ENCODE measurements around the gene TADA2A. TPM values are rescaled to one million over a fixed set of nuclear protein-coding genes. Genes with fewer than 3 reads are reported as not detected.

Gene TADA2A
- total RNA-seq, 2 donors from 2014 or later, result 16.6 to 22.5 TPM

- no peaks in the 10 kb centered on the region for H3K9me3 ChIP-seq
- no peaks in the 10 kb centered on the region for H3K36me3 ChIP-seq
- TF ChIP-seq, protein P1, sequence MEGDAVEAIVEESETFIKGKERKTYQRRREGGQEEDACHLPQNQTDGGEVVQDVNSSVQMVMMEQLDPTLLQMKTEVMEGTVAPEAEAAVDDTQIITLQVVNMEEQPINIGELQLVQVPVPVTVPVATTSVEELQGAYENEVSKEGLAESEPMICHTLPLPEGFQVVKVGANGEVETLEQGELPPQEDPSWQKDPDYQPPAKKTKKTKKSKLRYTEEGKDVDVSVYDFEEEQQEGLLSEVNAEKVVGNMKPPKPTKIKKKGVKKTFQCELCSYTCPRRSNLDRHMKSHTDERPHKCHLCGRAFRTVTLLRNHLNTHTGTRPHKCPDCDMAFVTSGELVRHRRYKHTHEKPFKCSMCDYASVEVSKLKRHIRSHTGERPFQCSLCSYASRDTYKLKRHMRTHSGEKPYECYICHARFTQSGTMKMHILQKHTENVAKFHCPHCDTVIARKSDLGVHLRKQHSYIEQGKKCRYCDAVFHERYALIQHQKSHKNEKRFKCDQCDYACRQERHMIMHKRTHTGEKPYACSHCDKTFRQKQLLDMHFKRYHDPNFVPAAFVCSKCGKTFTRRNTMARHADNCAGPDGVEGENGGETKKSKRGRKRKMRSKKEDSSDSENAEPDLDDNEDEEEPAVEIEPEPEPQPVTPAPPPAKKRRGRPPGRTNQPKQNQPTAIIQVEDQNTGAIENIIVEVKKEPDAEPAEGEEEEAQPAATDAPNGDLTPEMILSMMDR (IDR thresholded peaks at IDR 0.05), result no peak
- no peak within 1 kb of the TSS for H3K27ac ChIP-seq
- intact Hi-C loops (cut with DNase I), result loop anchor here (10.0 kb wide), 1 partner anchor 771 kb away; the partner anchor contains the start of gene MRM1
- no peaks in the 10 kb centered on the region for H3K27me3 ChIP-seq
- no peaks in the 10 kb centered on the region for H3K4me1 ChIP-seq
- H3K4me3 ChIP-seq, result no peak within 1 kb of the TSS
- DNase-seq, result no peak
- no peak within 1 kb of the TSS for H3K9ac ChIP-seq (ENCODE audit: low read depth in 2 of 2, low read length in 2 of 2)
Measured at GRCh38 chr17:37375706-37376105, 31.0 kb upstream of the TADA2A start, which contains the start of gene C17orf78. C17orf78 (plus strand) TSS chr17:37375985; CDS start chr17:37376093, 108 bp downstream.

DNA sequence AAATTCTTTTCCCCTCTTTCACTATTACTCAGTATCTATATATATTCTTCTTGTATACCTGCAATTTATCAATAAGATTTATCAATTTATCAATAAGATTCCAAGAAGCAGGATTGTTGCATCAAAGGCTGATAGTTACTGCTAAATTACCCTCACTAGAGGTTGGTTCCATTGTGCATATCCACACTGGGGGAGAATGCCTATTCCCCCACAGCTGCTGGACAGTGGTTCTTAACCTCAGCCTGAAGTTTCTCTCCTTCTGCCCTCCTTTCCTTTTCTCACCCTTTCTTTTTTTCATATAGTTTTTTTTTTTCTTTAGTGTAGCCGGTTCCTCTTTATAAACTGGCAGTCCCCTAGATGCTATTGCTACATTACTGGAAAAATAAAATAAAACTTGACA lies 24.6 kb upstream of the TADA2A start:
- intact Hi-C loops (cut with DNase I), result no loop called here
- TF ChIP-seq, protein P1 (IDR thresholded peaks at IDR 0.05), result no peak
- H3K9me3 ChIP-seq, result no peaks in the 10 kb centered on the region

GRCh38 chr17:37384560-37385149 lies 22.0 kb upstream of the TADA2A start:
- intact Hi-C loops (cut with DNase I), result no loop called here
- H3K27ac ChIP-seq, result no peak overlapping the region
- no peaks in the 10 kb centered on the region for H3K36me3 ChIP-seq
- H3K27me3 ChIP-seq, result no peaks in the 10 kb centered on the region
- no peak for DNase-seq
- no peaks in the 10 kb centered on the region for H3K9me3 ChIP-seq
- H3K9ac ChIP-seq (ENCODE audit: low read depth in 2 of 2, low read length in 2 of 2), result no peak overlapping the region
- TF ChIP-seq, protein P1 (IDR thresholded peaks at IDR 0.05), result no peak
- H3K4me1 ChIP-seq, result peaks cover 4% of the 10 kb centered on the region
- no peak overlapping the region for H3K4me3 ChIP-seq

More for the DNA sequence above, 24.6 kb upstream of the TADA2A start:
- Histone ChIP-seq H3K4me3 (no peak overlapping the region), H3K27me3 (no peaks in the 10 kb centered on the region), H3K9ac (ENCODE audit: low read depth in 2 of 2, low read length in 2 of 2) (no peak overlapping the region), H3K27ac (no peak overlapping the region), H3K4me1 (peaks cover 4% of the 10 kb centered on the region), H3K36me3 (no peaks in the 10 kb centered on the region)
- no peak for DNase-seq

DNA sequence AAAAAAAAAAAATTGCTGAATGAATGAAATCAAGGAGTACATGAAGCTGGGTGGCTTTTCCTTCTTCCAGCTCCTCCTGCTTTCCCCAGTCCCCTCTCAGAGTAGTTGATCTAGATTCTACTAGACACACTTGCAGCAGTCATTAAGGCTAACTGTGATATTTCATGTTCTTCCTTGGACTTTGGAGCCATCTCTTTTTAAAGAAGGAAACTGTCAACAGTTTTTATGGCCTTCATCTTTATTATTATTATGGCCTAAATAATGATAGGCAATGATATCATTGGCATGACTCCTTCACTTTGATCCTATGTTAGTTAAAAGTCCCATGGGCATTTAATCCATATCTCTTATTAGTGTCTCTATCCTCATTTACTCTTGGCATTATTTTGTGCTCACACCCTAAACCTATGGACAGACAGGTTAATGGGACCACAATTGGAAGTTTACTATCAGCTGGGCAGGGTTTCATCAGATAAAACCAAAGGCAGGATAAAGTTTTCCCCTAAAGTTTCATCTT lies 21.2 kb upstream of the TADA2A start:
- intact Hi-C loops (cut with DNase I), result no loop called here
- no peak overlapping the region for H3K27ac ChIP-seq
- H3K27me3 ChIP-seq, result no peaks in the 10 kb centered on the region
- H3K4me1 ChIP-seq, result peaks cover 4% of the 10 kb centered on the region
- H3K36me3 ChIP-seq, result no peaks in the 10 kb centered on the region
- H3K9ac ChIP-seq (ENCODE audit: low read depth in 2 of 2, low read length in 2 of 2), result no peak overlapping the region
- no peak overlapping the region for H3K4me3 ChIP-seq
- DNase-seq, result no peak
- TF ChIP-seq, protein P1 (IDR thresholded peaks at IDR 0.05), result no peak
- H3K9me3 ChIP-seq, result no peaks in the 10 kb centered on the region

GRCh38 chr17:37386462-37386861 lies 20.2 kb upstream of the TADA2A start:
- H3K4me1 ChIP-seq, result peaks cover 4% of the 10 kb centered on the region
- no peak overlapping the region for H3K4me3 ChIP-seq
- TF ChIP-seq, protein P1 (IDR thresholded peaks at IDR 0.05), result no peak
- H3K36me3 ChIP-seq, result no peaks in the 10 kb centered on the region
- H3K9ac ChIP-seq (ENCODE audit: low read depth in 2 of 2, low read length in 2 of 2), result no peak overlapping the region
- intact Hi-C loops (cut with DNase I), result no loop called here
- H3K27me3 ChIP-seq, result no peaks in the 10 kb centered on the region
- H3K9me3 ChIP-seq, result no peaks in the 10 kb centered on the region
- DNase-seq, result no peak
- no peak overlapping the region for H3K27ac ChIP-seq

Measured in colonic mucosa (tissue), 4 donors.